Mesothelial cell of epicardium (in vitro differentiated cells): Measurements from ENCODE around the gene PACS1. TPM values are rescaled to one million over a fixed set of nuclear protein-coding genes. Genes with fewer than 3 reads are reported as not detected.

Experiments
- DNase-seq, 2 experiments: peaks; one replicate each; pipeline ENCODE4 v3.0.0; 2021; ENCODE audit warnings: low spot score in 2 of 2; ENCODE audit not compliant: unreplicated experiment in 2 of 2
- H3K27ac Mint-ChIP-seq: 2 replicates; pipeline ENCODE4 v1.8.0; 2021; ENCODE audit warnings: mixed read lengths
- H3K27me3 Mint-ChIP-seq: 2 replicates; pipeline ENCODE4 v1.8.0; 2021; ENCODE audit warnings: low read depth, mixed read lengths
- H3K36me3 Mint-ChIP-seq: 2 replicates; pipeline ENCODE4 v1.8.0; 2021; ENCODE audit warnings: mixed read lengths
- H3K4me1 Mint-ChIP-seq: 2 replicates; pipeline ENCODE4 v1.8.0; 2021; ENCODE audit warnings: mixed read lengths
- H3K4me3 Mint-ChIP-seq: 2 replicates; pipeline ENCODE4 v1.8.0; 2021; ENCODE audit warnings: mild to moderate bottlenecking, moderate library complexity, mixed read lengths
- H3K9me3 Mint-ChIP-seq: 2 replicates; pipeline ENCODE4 v1.8.0; 2021; ENCODE audit warnings: mixed read lengths
- CTCF ChIP-seq: fragments of 200-600 bp; sonication (generic); IDR thresholded peaks from one replicate; pipeline ENCODE4 v1.5.0; 2021; ENCODE audit warnings: antibody characterized with exemption; ENCODE audit not compliant: unreplicated experiment
- total RNA-seq: library from RNA; stranded (reverse); gene quantifications from 3 replicates; pipeline ENCODE4 v1.2.1, GENCODE V29; 2021

PACS1 gene
- total RNA-seq, 1 donor from 2014 or later: 87.0 TPM

- Mint-ChIP-seq H3K9me3 (peaks cover 3% of the 10 kb centered on the region), H3K4me1 (no peaks in the 10 kb centered on the region), H3K4me3 (no peak overlapping the region), H3K36me3 (no peaks in the 10 kb centered on the region), H3K27ac (no peak overlapping the region), H3K27me3 (peaks cover 10% of the 10 kb centered on the region)
- DNase-seq: no peak
- TF ChIP-seq CTCF: no peak
Measured at GRCh38 chr11:66032957-66033735, 36.9 kb upstream of the PACS1 start.

GRCh38 chr11:66035653-66036333, 34.3 kb upstream of the PACS1 start:
- TF ChIP-seq CTCF: no peak
- Mint-ChIP-seq H3K4me3 (no peak overlapping the region), H3K27me3 (peaks cover 10% of the 10 kb centered on the region), H3K4me1 (no peaks in the 10 kb centered on the region), H3K36me3 (no peaks in the 10 kb centered on the region), H3K9me3 (peaks cover 3% of the 10 kb centered on the region), H3K27ac (no peak overlapping the region)
- no peak for DNase-seq

- H3K4me3 Mint-ChIP-seq: no peak overlapping the region
- no peak overlapping the region for H3K27ac Mint-ChIP-seq
- no peak for DNase-seq
- peaks cover 3% of the 10 kb centered on the region for H3K9me3 Mint-ChIP-seq
- no peaks in the 10 kb centered on the region for H3K4me1 Mint-ChIP-seq
- H3K27me3 Mint-ChIP-seq: peaks cover 10% of the 10 kb centered on the region
- TF ChIP-seq CTCF: no peak
- no peaks in the 10 kb centered on the region for H3K36me3 Mint-ChIP-seq
Measured at GRCh38 chr11:66036334-66036710, 33.8 kb upstream of the PACS1 start.

GRCh38 chr11:66037327-66037726, 32.7 kb upstream of the PACS1 start:
- no peak for TF ChIP-seq CTCF
- H3K27ac Mint-ChIP-seq: no peak overlapping the region
- no peak for DNase-seq
- no peak overlapping the region for H3K4me3 Mint-ChIP-seq
- H3K36me3 Mint-ChIP-seq: no peaks in the 10 kb centered on the region
- H3K4me1 Mint-ChIP-seq: no peaks in the 10 kb centered on the region
- peaks cover 3% of the 10 kb centered on the region for H3K9me3 Mint-ChIP-seq
- H3K27me3 Mint-ChIP-seq: peaks cover 9% of the 10 kb centered on the region

GRCh38 chr11:66039765-66040164, 30.3 kb upstream of the PACS1 start:
- Mint-ChIP-seq H3K27ac (no peak overlapping the region), H3K36me3 (no peaks in the 10 kb centered on the region), H3K4me3 (no peak overlapping the region), H3K4me1 (no peaks in the 10 kb centered on the region), H3K9me3 (peaks cover 3% of the 10 kb centered on the region), H3K27me3 (peaks cover 6% of the 10 kb centered on the region)
- TF ChIP-seq CTCF: no peak
- no peak for DNase-seq
